HUDEP-2 (cell line): Measurements from ENCODE around the gene CDC6.
"Not testable (repeated sequence)": the region's sequence is repeated elsewhere in the genome, so short reads cannot be mapped to it uniquely, and the experiment has no call there.

Experiments used
- DNase-seq, 76 experiments: peaks; one replicate each; lab custom pipeline; 2025; ENCODE audit not compliant: unreplicated experiment in 76 of 76; lab: John Stamatoyannopoulos, UW

CDC6 gene

DNA sequence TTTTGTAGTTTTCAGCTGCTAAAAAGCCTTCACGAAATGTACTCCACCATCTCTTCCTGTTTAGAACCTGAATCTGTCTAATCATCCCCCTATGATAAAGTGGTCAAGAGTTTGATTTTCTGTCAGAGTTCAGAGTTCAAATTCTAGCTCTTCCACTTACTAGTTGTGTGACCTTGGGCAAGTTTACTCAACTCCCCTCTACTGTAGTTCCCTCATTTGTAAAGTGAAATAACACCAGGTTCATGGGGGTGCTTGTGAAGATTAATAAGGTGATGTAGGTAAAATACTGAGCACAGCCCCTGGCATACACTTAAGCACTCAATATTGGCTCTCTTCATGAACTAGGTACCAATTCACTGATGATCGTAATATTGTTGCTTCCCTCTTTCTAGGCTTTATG is 1.2 kb upstream of the CDC6 start:
- no peak for DNase-seq

DNA sequence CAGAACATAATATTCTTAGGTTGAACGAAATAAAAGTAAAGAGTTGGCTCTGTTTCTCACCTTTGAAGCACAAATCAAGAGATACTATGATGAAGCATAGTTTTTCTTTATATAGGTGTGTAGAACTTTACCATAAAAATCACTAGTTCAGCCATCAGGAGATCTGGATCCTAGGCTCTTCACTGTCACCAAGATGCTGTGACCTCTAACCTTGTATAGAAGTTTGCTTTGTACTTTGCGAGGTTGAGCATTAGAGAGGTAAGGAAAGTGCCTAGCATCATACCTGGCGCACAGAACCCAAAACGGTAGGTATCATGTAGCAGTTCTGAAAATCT is 553 bp upstream of the CDC6 start:
- no peak for DNase-seq

GRCh38 chr17:40290629-40291280 is 3.1 kb downstream of the CDC6 start:
- peak in 39 of 76 experiments; percentile 6 to 71 (median 31) for DNase-seq

GRCh38 chr17:40291281-40291664 is 3.6 kb downstream of the CDC6 start:
- DNase-seq = no peak

DNA sequence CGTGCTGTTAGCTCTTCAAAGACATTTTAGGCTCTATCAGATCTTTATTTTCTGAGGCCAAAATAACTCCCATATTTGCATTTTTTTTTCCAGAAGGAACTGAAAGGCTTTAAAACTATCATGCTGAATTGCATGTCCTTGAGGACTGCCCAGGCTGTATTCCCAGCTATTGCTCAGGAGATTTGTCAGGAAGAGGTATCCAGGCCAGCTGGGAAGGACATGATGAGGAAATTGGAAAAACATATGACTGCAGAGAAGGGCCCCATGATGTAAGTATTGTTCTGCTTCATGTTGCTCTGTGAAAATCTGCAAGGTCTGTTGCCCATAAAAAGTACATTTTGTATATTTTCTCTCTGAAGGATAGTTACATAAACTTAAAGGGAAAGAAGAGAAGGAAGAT is 5.7 kb downstream of the CDC6 start:
- no peak for DNase-seq

GRCh38 chr17:40295488-40296436 is 8.1 kb downstream of the CDC6 start:
- DNase-seq = no peak

GRCh38 chr17:40297511-40297910 is 9.8 kb downstream of the CDC6 start:
- no peak for DNase-seq

- DNase-seq = no peak
These were observed 11.0 kb downstream of the CDC6 start for GRCh38 chr17:40298726-40299125.

DNA sequence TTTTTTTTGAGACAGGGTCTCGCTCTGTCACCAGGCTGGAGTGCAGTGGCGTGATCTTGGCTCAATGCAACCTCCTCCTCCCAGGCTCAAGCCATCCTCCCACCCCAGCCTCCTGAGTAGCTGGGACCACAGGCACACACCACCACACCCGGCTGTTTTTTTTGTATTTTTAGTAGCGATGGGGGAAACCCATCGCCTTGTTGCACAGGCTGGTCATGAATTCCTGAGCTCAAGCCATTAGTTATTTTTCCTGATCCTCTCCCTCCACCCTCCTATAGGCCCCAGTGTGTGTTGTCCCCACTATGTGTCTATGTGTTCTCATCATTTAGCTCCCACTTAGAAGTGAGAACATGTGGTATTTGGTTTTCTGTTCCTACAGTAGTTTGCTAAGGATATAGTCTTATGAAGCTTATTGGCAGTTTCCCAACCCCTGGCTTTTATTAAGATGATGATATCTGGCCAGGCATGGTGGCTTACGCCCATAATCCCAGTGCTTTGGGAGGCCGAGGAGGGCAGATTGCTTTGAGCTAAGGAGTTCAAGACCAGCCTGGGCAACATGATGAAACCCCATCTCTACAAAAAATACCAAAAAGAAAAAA is 11.6 kb downstream of the CDC6 start:
- DNase-seq = not testable (repeated sequence)

- peak in 3 of 76 experiments; percentile 7 to 18 (median 12) for DNase-seq
These were observed 13.6 kb downstream of the CDC6 start for GRCh38 chr17:40301315-40301714.

DNA sequence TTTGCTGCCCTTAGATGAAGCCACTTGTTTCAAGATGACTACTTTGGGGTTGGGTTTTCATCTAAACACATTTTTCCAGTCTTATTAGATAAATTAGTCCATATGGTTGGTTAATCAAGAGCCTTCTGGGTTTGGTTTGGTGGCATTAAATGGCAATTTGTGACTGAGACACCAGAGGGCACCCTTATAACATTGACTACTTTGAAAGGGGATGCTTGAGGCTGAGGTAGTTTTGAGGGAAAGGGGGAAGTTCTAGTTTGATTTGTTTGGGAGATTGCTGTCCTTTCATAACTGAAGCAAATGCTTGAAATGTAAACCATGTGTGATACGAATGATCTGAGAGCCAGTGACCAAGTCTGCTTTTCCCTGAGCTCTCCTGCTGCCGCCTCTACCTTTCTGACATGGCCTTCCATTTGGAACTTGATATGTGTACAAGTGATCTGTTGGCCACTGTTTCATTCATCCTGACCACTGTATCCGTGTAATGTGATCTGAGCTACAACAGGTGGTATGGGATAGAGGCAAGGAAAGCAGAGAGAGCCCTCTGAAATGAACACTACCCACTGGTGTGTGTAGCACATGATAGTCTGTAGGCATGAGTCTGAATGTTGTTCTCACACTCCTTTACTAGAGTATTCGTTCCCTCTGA is 15.5 kb downstream of the CDC6 start:
- peak in 31 of 76 experiments; percentile 9 to 63 (median 35) for DNase-seq

DNA sequence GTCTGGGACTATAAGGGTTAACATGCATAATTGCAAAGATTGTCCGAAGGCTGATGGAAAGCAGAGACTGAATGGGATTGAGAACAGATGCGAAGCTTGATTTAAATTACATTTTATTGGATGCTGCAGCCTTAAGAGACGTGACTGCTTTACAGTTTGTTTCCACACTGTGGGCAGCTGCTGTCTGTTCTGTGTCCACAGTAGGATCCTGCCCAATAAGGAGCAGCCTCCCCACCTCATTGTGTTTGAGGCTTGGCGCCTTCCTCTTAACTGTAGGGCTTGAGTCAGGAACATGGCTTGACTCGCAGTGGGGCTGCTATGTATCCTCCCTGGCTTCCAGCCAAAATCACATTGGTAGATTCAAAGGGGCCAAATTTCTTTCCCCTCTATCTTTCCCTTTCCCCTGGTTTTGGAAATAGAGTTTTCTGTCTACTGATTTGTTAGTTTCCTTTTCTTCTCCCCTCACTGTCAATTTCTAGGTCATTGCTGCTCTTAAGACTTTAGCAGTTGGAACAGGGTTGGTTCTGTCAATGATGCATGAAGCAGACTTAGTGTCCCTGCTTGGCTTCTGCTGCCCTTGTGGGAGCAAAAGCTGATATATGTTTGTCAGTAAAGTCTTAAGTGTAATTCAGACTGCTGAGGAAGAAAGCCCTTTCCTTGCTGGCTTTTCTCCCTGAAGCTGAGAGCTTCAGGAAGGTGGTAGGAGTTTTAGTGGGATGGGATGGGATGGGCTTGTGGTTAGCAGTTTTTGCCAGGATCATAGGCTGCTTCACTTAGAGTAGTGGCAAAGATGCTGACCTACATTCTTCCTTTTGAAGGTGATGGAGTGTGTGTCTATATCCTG is 16.3 kb downstream of the CDC6 start:
- no peak for DNase-seq

GRCh38 chr17:40304552-40304863 is 16.8 kb downstream of the CDC6 start:
- not testable (repeated sequence) for DNase-seq

DNA sequence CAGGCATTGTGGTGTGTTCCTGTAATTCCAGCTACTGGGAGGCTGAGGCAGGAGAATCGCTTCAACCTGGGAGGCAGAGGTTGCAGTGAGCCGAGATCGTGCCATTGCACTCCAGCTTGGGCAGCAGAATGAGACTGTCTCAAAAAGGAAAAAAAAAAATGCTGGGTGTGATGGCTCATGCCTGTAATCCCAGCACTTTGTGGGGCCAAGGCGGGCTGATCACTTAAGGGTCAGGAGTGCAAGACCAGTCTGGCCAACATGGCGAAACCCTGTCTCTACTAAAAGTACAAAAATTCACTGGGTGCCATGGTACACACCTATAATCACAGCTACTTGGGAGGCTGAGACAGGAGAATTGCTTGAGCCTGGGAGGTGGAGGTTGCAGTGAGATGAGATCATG is 17.2 kb downstream of the CDC6 start:
- not testable (repeated sequence) for DNase-seq

- peak in 1 of 76 experiments; percentile 20 for DNase-seq
These were observed 18.7 kb downstream of the CDC6 start for GRCh38 chr17:40306395-40306794.

- peak in 38 of 76 experiments; percentile 16 to 85 (median 39) for DNase-seq
These were observed 19.5 kb downstream of the CDC6 start for GRCh38 chr17:40307001-40307730.

GRCh38 chr17:40307740-40308239 is 20.1 kb downstream of the CDC6 start:
- DNase-seq = peak in 2 of 76 experiments; percentile 10 to 22

- peak in 7 of 76 experiments; percentile 7 to 45 (median 22) for DNase-seq
These were observed 21.6 kb downstream of the CDC6 start, which contains the start of gene RARA for GRCh38 chr17:40309031-40309948. Gene RARA (plus strand): TSS chr17:40309180. CDS start chr17:40331219, 22,039 bp downstream.
